ENCODE measurements around the gene MRNIP. TPM values are rescaled to one million over a fixed set of nuclear protein-coding genes. Genes with fewer than 3 reads are reported as not detected.
"Not testable (repeated sequence)": the region's sequence is repeated elsewhere in the genome, so short reads cannot be mapped to it uniquely, and the experiment has no call there.

The MRNIP gene
- total RNA-seq, 4 donors from 2014 or later: 13.7 to 44.9 (median 26.5) TPM

- WGBS, 2 donors: 93 to 95% methylated on average over 10 to 12 of the region's 18 CpGs
- H3K4me3 ChIP-seq (ENCODE audit: low read depth, poor library complexity, severe bottlenecking): no peak overlapping the region
- DNase-seq (ENCODE audit: low spot score in 2 of 2): no peak
- intact Hi-C loops (cut with DNase I; ENCODE audit: low total_unique reads): no loop called here
- TF ChIP-seq POLR2A (IDR thresholded peaks at IDR 0.05) (no peak), CTCF (IDR thresholded peaks at IDR 0.05) (no peak)
These were observed 13.6 kb upstream of the MRNIP start for GRCh38 chr5:179872055-179872827.

- H3K4me3 ChIP-seq (ENCODE audit: low read depth, poor library complexity, severe bottlenecking); intact Hi-C loops (cut with DNase I; ENCODE audit: low total_unique reads); DNase-seq (ENCODE audit: low spot score in 2 of 2): not testable (repeated sequence)
- 91 to 93% methylated on average over 8 to 11 of the region's 14 CpGs for WGBS, 2 donors
These were observed 12.9 kb upstream of the MRNIP start for GRCh38 chr5:179871533-179871932.

GRCh38 chr5:179870952-179871351, 12.3 kb upstream of the MRNIP start:
- no peak for DNase-seq (ENCODE audit: low spot score in 2 of 2)
- TF ChIP-seq CTCF (IDR thresholded peaks at IDR 0.05) (no peak), POLR2A (IDR thresholded peaks at IDR 0.05) (no peak)
- intact Hi-C loops (cut with DNase I; ENCODE audit: low total_unique reads): no loop called here
- WGBS, 2 donors: 95 to 99% methylated on average over 3 of the region's 3 CpGs
- no peak overlapping the region for H3K4me3 ChIP-seq (ENCODE audit: low read depth, poor library complexity, severe bottlenecking)

- 72 to 94% methylated on average over 11 to 12 of the region's 17 CpGs for WGBS, 2 donors
These were observed 11.8 kb upstream of the MRNIP start for GRCh38 chr5:179870403-179870903.

GRCh38 chr5:179869641-179870402, 11.2 kb upstream of the MRNIP start:
- intact Hi-C loops (cut with DNase I; ENCODE audit: low total_unique reads): no loop called here
- WGBS, 2 donors: 87 to 93% methylated on average over 15 of the region's 16 CpGs
- no peak overlapping the region for H3K4me3 ChIP-seq (ENCODE audit: low read depth, poor library complexity, severe bottlenecking)
- no peak for DNase-seq (ENCODE audit: low spot score in 2 of 2)
- TF ChIP-seq CTCF (IDR thresholded peaks at IDR 0.05) (no peak), POLR2A (IDR thresholded peaks at IDR 0.05) (no peak)

More at GRCh38 chr5:179870403-179870903, 11.8 kb upstream of the MRNIP start:
- TF ChIP-seq CTCF (IDR thresholded peaks at IDR 0.05): no peak
- no peak for TF ChIP-seq POLR2A (IDR thresholded peaks at IDR 0.05)
- intact Hi-C loops (cut with DNase I; ENCODE audit: low total_unique reads): no loop called here
- no peak overlapping the region for H3K4me3 ChIP-seq (ENCODE audit: low read depth, poor library complexity, severe bottlenecking)
- DNase-seq (ENCODE audit: low spot score in 2 of 2): no peak

- WGBS, 2 donors: 77 to 96% methylated on average over 2 to 5 of the region's 5 CpGs
- no peak for DNase-seq (ENCODE audit: low spot score in 2 of 2)
- H3K4me3 ChIP-seq (ENCODE audit: low read depth, poor library complexity, severe bottlenecking): no peak overlapping the region
- TF ChIP-seq CTCF (IDR thresholded peaks at IDR 0.05): no peak
- no peak for TF ChIP-seq POLR2A (IDR thresholded peaks at IDR 0.05)
- intact Hi-C loops (cut with DNase I; ENCODE audit: low total_unique reads): no loop called here
These were observed 10.5 kb upstream of the MRNIP start for GRCh38 chr5:179869101-179869500.

Data from lower leg skin (tissue), 4 donors.